Astrocyte of the spinal cord (primary cell): ENCODE data around the gene GALNTL6.

ENCODE experiments used
- DNase-seq: peaks from one replicate; pipeline ENCODE4 v3.0.0; 2011; ENCODE audit warnings: low read depth, low spot score
- H3K4me3 ChIP-seq: 2 replicates; pipeline ENCODE4 v1.5.1; 2011; ENCODE audit warnings: low read depth, mild to moderate bottlenecking, low read length, moderate library complexity
- CTCF ChIP-seq: IDR thresholded peaks from 2 replicates; pipeline ENCODE4 v1.5.1; 2012; ENCODE audit warnings: low read depth, mild to moderate bottlenecking, low read length, inconsistent platforms
- in situ Hi-C: cut with HindIII; loops from 2 replicates; pipeline ENCODE4 v1.10.0; 2017; ENCODE audit warnings: low sequenced_read_pairs

Gene GALNTL6

GRCh38 chr4:172305698-172306097 is 492.5 kb downstream of the GALNTL6 start:
- no peak for TF ChIP-seq CTCF
- in situ Hi-C loops, result no loop called here
- H3K4me3 ChIP-seq, result no peak overlapping the region
- no peak for DNase-seq

- TF ChIP-seq CTCF, result no peak
- in situ Hi-C loops, result no loop called here
- no peak for DNase-seq
- no peak overlapping the region for H3K4me3 ChIP-seq
Observed at GRCh38 chr4:172308078-172308477, 494.9 kb downstream of the GALNTL6 start.

- DNase-seq, result no peak
- no peak overlapping the region for H3K4me3 ChIP-seq
- in situ Hi-C loops, result no loop called here
- TF ChIP-seq CTCF, result no peak
Observed at GRCh38 chr4:172311682-172312081, 498.5 kb downstream of the GALNTL6 start.

GRCh38 chr4:172323288-172323687 is 510.1 kb downstream of the GALNTL6 start:
- DNase-seq, result no peak
- TF ChIP-seq CTCF, result no peak
- no peak overlapping the region for H3K4me3 ChIP-seq
- in situ Hi-C loops, result no loop called here

GRCh38 chr4:172344308-172344938 is 531.2 kb downstream of the GALNTL6 start:
- H3K4me3 ChIP-seq, result no peak overlapping the region
- TF ChIP-seq CTCF, result no peak
- in situ Hi-C loops, result no loop called here
- DNase-seq, result no peak

- in situ Hi-C loops, result no loop called here
- no peak overlapping the region for H3K4me3 ChIP-seq
- DNase-seq, result no peak
- TF ChIP-seq CTCF, result no peak
Observed at GRCh38 chr4:172348426-172348825, 535.2 kb downstream of the GALNTL6 start.

GRCh38 chr4:172352356-172352755 is 539.2 kb downstream of the GALNTL6 start:
- no peak overlapping the region for H3K4me3 ChIP-seq
- TF ChIP-seq CTCF, result no peak
- in situ Hi-C loops, result no loop called here
- DNase-seq, result no peak
